ENCODE results near the gene D2HGDH. TPM values are rescaled to one million over a fixed set of nuclear protein-coding genes. Genes with fewer than 3 reads are reported as not detected.

Gene D2HGDH
- total RNA-seq, 4 donors from 2014 or later: 5.3 to 54.4 (median 13.7) TPM

DNA sequence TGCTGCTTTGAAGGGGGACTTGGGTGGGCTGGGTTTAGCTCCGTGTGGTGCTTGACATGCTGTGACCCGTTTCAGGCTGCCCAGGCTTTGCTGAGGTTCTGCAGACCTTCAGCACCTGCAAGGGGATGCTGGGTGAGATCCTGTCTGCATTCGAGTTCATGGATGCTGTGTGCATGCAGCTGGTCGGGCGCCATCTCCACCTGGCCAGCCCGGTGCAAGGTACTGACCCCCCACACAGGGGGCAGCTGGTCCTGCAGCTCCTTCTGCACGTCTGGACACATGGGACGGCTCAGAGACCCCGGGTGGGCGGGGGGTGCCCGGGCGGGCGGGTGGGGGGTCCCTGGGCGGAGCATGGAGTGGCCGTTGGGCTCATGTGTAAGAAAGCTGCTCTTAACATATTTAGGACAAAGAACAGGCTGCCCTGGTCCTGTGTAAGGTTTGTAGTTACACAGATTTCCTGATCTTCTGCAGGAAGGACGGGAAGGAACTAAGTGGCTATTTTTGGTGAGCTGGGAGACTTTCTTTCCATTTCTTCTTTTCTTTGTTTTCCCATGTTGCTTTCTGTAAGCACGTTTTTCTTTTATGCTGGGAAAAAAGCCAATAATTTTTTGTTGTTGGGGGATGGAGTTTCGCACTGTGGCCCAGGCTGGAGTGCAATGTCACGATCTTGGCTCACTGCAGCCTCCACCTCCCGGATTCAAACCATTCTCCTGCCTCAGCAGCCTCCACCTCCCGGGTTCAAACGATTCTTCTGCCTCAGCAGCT lies 15.8 kb downstream of the D2HGDH start:
- Histone ChIP-seq H3K4me3 (no peak overlapping the region), H3K4me1 (no peaks in the 10 kb centered on the region), H3K27ac (no peak overlapping the region), H3K36me3 (no peaks in the 10 kb centered on the region), H3K9me3 (no peaks in the 10 kb centered on the region), H3K27me3 (no peaks in the 10 kb centered on the region)
- intact Hi-C loops (cut with DNase I; ENCODE audit: low total_unique reads): no loop called here
- no peak for TF ChIP-seq POLR2A (IDR thresholded peaks at IDR 0.05)
- TF ChIP-seq, protein P1, sequence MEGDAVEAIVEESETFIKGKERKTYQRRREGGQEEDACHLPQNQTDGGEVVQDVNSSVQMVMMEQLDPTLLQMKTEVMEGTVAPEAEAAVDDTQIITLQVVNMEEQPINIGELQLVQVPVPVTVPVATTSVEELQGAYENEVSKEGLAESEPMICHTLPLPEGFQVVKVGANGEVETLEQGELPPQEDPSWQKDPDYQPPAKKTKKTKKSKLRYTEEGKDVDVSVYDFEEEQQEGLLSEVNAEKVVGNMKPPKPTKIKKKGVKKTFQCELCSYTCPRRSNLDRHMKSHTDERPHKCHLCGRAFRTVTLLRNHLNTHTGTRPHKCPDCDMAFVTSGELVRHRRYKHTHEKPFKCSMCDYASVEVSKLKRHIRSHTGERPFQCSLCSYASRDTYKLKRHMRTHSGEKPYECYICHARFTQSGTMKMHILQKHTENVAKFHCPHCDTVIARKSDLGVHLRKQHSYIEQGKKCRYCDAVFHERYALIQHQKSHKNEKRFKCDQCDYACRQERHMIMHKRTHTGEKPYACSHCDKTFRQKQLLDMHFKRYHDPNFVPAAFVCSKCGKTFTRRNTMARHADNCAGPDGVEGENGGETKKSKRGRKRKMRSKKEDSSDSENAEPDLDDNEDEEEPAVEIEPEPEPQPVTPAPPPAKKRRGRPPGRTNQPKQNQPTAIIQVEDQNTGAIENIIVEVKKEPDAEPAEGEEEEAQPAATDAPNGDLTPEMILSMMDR (IDR thresholded peaks at IDR 0.05): no peak
- DNase-seq: no peak

- intact Hi-C loops (cut with DNase I; ENCODE audit: low total_unique reads): no loop called here
- DNase-seq: no peak
- Histone ChIP-seq H3K27ac (no peak overlapping the region), H3K27me3 (no peaks in the 10 kb centered on the region), H3K4me1 (no peaks in the 10 kb centered on the region), H3K4me3 (no peak overlapping the region), H3K36me3 (no peaks in the 10 kb centered on the region), H3K9me3 (no peaks in the 10 kb centered on the region)
- TF ChIP-seq, protein P1 (IDR thresholded peaks at IDR 0.05): no peak
- no peak for TF ChIP-seq POLR2A (IDR thresholded peaks at IDR 0.05)
Observed at GRCh38 chr2:241751152-241751551, 16.7 kb downstream of the D2HGDH start.

DNA sequence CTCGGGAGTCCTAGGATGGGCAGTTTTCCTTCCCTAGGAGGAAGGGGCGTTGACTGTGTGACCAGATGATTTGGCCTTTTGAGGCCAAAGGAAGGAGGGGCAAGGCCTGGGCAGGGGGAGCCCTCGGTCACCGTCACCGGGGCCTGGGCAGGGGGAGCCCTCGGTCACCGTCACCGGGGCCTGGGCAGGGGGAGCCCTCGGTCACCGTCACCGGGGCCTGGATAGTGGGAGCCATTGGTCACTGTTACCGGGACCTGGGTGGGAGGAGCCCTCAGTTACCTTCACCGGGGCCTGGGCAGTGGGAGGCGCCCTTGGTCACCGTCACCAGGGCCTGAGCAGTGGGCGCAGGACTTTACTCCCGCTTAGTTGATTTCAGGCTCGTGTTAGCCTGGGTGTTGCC lies 17.3 kb downstream of the D2HGDH start:
- no peak overlapping the region for H3K27ac ChIP-seq
- intact Hi-C loops (cut with DNase I; ENCODE audit: low total_unique reads): no loop called here
- TF ChIP-seq POLR2A (IDR thresholded peaks at IDR 0.05): no peak
- TF ChIP-seq, protein P1 (IDR thresholded peaks at IDR 0.05): no peak
- no peak for DNase-seq
- H3K4me3 ChIP-seq: no peak overlapping the region
- H3K9me3 ChIP-seq: no peaks in the 10 kb centered on the region
- H3K27me3 ChIP-seq: no peaks in the 10 kb centered on the region
- no peaks in the 10 kb centered on the region for H3K4me1 ChIP-seq
- H3K36me3 ChIP-seq: no peaks in the 10 kb centered on the region

GRCh38 chr2:241752253-241752652 lies 17.8 kb downstream of the D2HGDH start:
- H3K4me3 ChIP-seq: no peak overlapping the region
- DNase-seq: no peak
- no peaks in the 10 kb centered on the region for H3K4me1 ChIP-seq
- no peaks in the 10 kb centered on the region for H3K9me3 ChIP-seq
- TF ChIP-seq, protein P1 (IDR thresholded peaks at IDR 0.05): no peak
- no peak for TF ChIP-seq POLR2A (IDR thresholded peaks at IDR 0.05)
- H3K27me3 ChIP-seq: no peaks in the 10 kb centered on the region
- no peak overlapping the region for H3K27ac ChIP-seq
- intact Hi-C loops (cut with DNase I; ENCODE audit: low total_unique reads): no loop called here
- no peaks in the 10 kb centered on the region for H3K36me3 ChIP-seq

- Histone ChIP-seq H3K36me3 (no peaks in the 10 kb centered on the region), H3K27ac (no peak overlapping the region), H3K9me3 (no peaks in the 10 kb centered on the region), H3K27me3 (no peaks in the 10 kb centered on the region), H3K4me3 (no peak overlapping the region), H3K4me1 (no peaks in the 10 kb centered on the region)
- intact Hi-C loops (cut with DNase I; ENCODE audit: low total_unique reads): no loop called here
- no peak for DNase-seq
- no peak for TF ChIP-seq POLR2A (IDR thresholded peaks at IDR 0.05)
- TF ChIP-seq, protein P1 (IDR thresholded peaks at IDR 0.05): no peak
Observed at GRCh38 chr2:241752689-241753276, 18.4 kb downstream of the D2HGDH start.

Measured in uterus (tissue), 4 donors.